Adrenal gland (tissue), 12 donors: Measurements from ENCODE around the gene ST6GALNAC3. TPM values are rescaled to one million over a fixed set of nuclear protein-coding genes. Genes with fewer than 3 reads are reported as not detected.

Experiments used
- DNase-seq, 7 donors: peaks; one replicate each; pipeline ENCODE4 v3.0.0-alpha.2; 2019 to 2020
- H3K27ac ChIP-seq, 5 donors: fragments of 200-600 bp; sonication (generic) in 4 of 5; 1 replicate in 3 of 5; 2 replicates in 2 of 5; pipeline versions ENCODE4 v1.5.1 to v1.8.0; 2016 to 2020; ENCODE audit warnings: mild to moderate bottlenecking in 1 of 5
- H3K27me3 ChIP-seq: fragments of 200-600 bp; 2 replicates; pipeline ENCODE4 v1.8.0; 2021
- H3K36me3 ChIP-seq, 2 donors: fragments of 200-600 bp; replicated peaks in 1 of 2; 1 replicate in 1 of 2; 2 replicates in 1 of 2; pipeline versions ENCODE4 v1.5.1 to v1.8.0; 2018 to 2022
- H3K4me1 ChIP-seq, 2 donors: fragments of 200-600 bp; replicated peaks in 1 of 2; 1 replicate in 1 of 2; 2 replicates in 1 of 2; pipeline versions ENCODE4 v1.5.1 to v1.8.0; 2018 to 2021
- H3K4me3 ChIP-seq, 4 donors: fragments of 200-600 bp; sonication (generic) in 3 of 4; one replicate each; pipeline ENCODE4 v1.5.1; 2016 to 2018
- H3K9me3 ChIP-seq, 3 donors: fragments of 200-600 bp; sonication (generic) in 1 of 3; replicated peaks in 1 of 3; 1 replicate in 2 of 3; 2 replicates in 1 of 3; pipeline versions ENCODE4 v1.5.1 to v1.8.0; 2016 to 2021
- POLR2A ChIP-seq, 2 donors: fragments of 450-650 bp; IDR thresholded peaks; one replicate each; pipeline ENCODE4 v1.6.1; 2017; ENCODE audit warnings: antibody characterized with exemption in 2 of 2, mild to moderate bottlenecking in 2 of 2, moderate library complexity in 1 of 2
- WGBS, 4 donors: extraction: QIAGEN DNeasy Blood & Tissue Kit in 2 of 4; methylation state at CpG; one replicate each; pipeline versions ENCODE4 v1.1.5 to v1.1.7; 2013 to 2017; 5-methylcytosine and 5-hydroxymethylcytosine counted together
- intact Hi-C, 2 donors: fragments of 100-400 bp; cut with DNase I; formaldehyde crosslinking; loops; one replicate each; pipeline versions ENCODE4 v1.14.1 to v1.15.0; 2022 to 2023
- polyA plus RNA-seq, 3 donors: library from polyadenylated mRNA; stranded (reverse); fragments of 200-250 nt in 2 of 3; fragments of 350-450 nt in 1 of 3; fragmentation: Illumina TruSeq in 1 of 3; extraction: RNeasy Lipid Tissue Mini Kit (QIAGEN cat#74804) in 1 of 3; gene quantifications; one replicate each; pipeline ENCODE4 v1.2.3, GENCODE V29; 2013 to 2014
- total RNA-seq, 9 donors: library from RNA; depleted of rRNA in 4 of 9; stranded (reverse); fragments of >200 nt in 4 of 9; fragments of 120-200 nt in 1 of 9; fragmentation: NEBNext Ultra II Directional in 1 of 9; extraction: Animal tissue kit (Norgen Biotek cat#: 25700) in 1 of 9; gene quantifications; one replicate each; pipeline versions ENCODE4 v1.1.0 to v1.2.4, GENCODE V29; 2013 to 2023
- TF ChIP-seq, protein P1 (sequence below), 6 experiments: fragments of 450-650 bp in 4 of 6; fragments of 200-600 bp in 2 of 6; sonication (generic) in 1 of 6; IDR thresholded peaks; 1 replicate in 5 of 6; 2 replicates in 1 of 6; pipeline versions ENCODE4 v1.5.1 to v1.8.0; 2016 to 2021; ENCODE audit warnings: antibody characterized with exemption in 6 of 6, mild to moderate bottlenecking in 2 of 6, moderate library complexity in 1 of 6
- donor health status: healthy with polysubstance abuse.
- donor health status: Bipolar disorder and iron deficiency.
- donor health status: DM: yes; HTN: yes; CAD: no.
- donor health status: DM: no; HTN: no; CAD: no.
- donor health status: DM: no; HTN: no; CAD: no.
- donor health status: DM: yes; HTN: yes; CAD: no.

ST6GALNAC3 gene
- total and polyA plus RNA-seq, 12 donors, result 1.4 to 11.5 (median 5.9) TPM

DNA sequence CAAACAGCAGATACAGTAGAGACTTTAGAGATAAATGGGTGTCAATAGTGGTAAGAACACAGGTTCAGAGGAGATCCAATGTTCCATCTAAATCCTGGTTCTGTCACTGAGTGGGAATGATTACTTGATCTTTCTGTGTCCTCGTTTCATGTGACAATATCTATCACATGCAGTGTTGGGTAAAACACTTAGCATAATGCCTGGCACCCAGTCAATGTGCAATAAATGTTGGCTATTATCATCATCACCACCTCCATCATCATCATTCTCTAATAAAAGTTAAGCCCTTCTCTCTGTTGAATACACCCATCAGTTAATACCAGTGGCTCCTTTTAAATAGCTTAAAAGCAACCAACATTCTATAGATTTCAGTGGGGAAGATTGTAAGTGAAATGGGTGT, 184.7 kb downstream of the ST6GALNAC3 start:
- TF ChIP-seq, protein P1, sequence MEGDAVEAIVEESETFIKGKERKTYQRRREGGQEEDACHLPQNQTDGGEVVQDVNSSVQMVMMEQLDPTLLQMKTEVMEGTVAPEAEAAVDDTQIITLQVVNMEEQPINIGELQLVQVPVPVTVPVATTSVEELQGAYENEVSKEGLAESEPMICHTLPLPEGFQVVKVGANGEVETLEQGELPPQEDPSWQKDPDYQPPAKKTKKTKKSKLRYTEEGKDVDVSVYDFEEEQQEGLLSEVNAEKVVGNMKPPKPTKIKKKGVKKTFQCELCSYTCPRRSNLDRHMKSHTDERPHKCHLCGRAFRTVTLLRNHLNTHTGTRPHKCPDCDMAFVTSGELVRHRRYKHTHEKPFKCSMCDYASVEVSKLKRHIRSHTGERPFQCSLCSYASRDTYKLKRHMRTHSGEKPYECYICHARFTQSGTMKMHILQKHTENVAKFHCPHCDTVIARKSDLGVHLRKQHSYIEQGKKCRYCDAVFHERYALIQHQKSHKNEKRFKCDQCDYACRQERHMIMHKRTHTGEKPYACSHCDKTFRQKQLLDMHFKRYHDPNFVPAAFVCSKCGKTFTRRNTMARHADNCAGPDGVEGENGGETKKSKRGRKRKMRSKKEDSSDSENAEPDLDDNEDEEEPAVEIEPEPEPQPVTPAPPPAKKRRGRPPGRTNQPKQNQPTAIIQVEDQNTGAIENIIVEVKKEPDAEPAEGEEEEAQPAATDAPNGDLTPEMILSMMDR (IDR thresholded peaks at IDR 0.05), result no peak
- TF ChIP-seq POLR2A (IDR thresholded peaks at IDR 0.05), result no peak
- 71 to 86% (median 81%) methylated on average over 1 of the region's 1 CpG for WGBS, 4 donors

DNA sequence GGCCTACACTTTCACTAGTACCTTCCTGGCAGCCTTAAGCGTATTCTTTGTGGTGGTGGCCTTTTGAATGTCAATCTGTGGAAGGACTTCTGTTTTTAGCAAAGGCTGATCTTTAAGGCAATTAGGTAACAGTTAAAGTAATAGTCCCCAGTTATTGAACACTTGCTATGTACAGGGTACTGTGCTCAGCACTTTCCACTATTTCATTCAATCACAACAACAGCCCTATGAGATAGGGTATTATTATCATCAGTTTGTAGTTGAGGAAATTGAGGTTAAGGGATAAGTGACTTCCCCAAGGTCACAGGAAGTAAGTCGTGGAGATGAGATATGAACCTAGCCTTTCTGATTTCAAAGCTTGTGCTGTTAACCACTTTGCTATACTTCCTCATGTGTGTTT, 185.7 kb downstream of the ST6GALNAC3 start:
- Histone ChIP-seq H3K27ac (no peak overlapping the region), H3K36me3 (no peaks in the 10 kb centered on the region), H3K27me3 (no peaks in the 10 kb centered on the region), H3K9me3 (no peaks in the 10 kb centered on the region), H3K4me3 (no peak overlapping the region), H3K4me1 (no peaks in the 10 kb centered on the region)
- TF ChIP-seq POLR2A (IDR thresholded peaks at IDR 0.05), result no peak
- TF ChIP-seq, protein P1 (IDR thresholded peaks at IDR 0.05), result no peak
- 46 to 52% (median 49%) methylated on average over 2 of the region's 2 CpGs for WGBS, 4 donors
- DNase-seq, result no peak
- intact Hi-C loops, result no loop called here

More for the DNA sequence above, 184.7 kb downstream of the ST6GALNAC3 start:
- H3K27me3 ChIP-seq, result no peaks in the 10 kb centered on the region
- DNase-seq, result no peak
- intact Hi-C loops, result no loop called here
- H3K9me3 ChIP-seq, result no peaks in the 10 kb centered on the region
- no peak overlapping the region for H3K4me3 ChIP-seq
- H3K27ac ChIP-seq, result no peak overlapping the region
- no peaks in the 10 kb centered on the region for H3K36me3 ChIP-seq
- H3K4me1 ChIP-seq, result no peaks in the 10 kb centered on the region

DNA sequence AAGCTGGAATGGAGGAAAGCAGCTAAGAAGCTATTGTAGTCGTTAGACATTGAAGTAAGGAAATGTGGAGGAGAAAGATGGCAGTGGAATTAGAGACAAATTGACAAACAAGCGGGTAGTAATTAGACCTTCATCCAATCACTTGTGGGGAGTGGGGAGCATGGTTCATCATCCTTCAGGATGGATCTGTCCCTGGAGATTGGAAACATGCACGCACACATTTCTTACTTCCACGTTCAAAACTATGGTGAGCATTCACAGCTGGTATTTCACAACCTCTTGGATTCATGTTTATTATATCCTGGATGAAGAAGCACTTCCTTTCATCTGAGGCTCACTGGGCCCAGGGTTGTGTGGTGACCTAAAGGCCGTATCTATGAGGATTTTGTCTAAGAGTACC, 188.1 kb downstream of the ST6GALNAC3 start:
- H3K27ac ChIP-seq, result no peak overlapping the region
- H3K27me3 ChIP-seq, result no peaks in the 10 kb centered on the region
- no peak for TF ChIP-seq POLR2A (IDR thresholded peaks at IDR 0.05)
- TF ChIP-seq, protein P1 (IDR thresholded peaks at IDR 0.05), result no peak
- H3K36me3 ChIP-seq, result no peaks in the 10 kb centered on the region
- no peaks in the 10 kb centered on the region for H3K9me3 ChIP-seq
- WGBS, 4 donors, result 74 to 77% (median 76%) methylated on average over 5 of the region's 5 CpGs
- DNase-seq, result no peak
- intact Hi-C loops, result no loop called here
- H3K4me3 ChIP-seq, result no peak overlapping the region
- no peaks in the 10 kb centered on the region for H3K4me1 ChIP-seq

DNA sequence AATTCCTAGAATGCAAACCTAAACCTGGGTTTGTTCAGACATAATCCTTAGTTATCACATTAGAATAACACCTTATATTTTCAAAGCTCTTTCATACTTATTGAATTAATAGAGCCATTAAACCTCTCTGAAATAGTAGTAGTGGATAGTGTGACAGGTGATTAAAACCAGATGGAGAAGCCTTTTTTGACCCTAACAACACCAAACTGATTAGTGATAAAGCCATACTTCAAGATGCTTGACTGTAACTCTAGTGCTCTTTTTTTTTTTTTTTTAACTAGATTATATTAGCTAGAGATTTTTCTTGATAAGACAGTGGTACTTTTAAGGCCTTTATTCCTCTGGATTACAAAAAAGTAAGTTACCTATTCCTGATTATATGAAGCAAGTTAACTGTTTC, 190.1 kb downstream of the ST6GALNAC3 start:
- Histone ChIP-seq H3K4me3 (no peak overlapping the region), H3K27me3 (no peaks in the 10 kb centered on the region), H3K36me3 (no peaks in the 10 kb centered on the region), H3K27ac (no peak overlapping the region), H3K4me1 (no peaks in the 10 kb centered on the region), H3K9me3 (no peaks in the 10 kb centered on the region)
- DNase-seq, result no peak
- intact Hi-C loops, result no loop called here
- TF ChIP-seq, protein P1 (IDR thresholded peaks at IDR 0.05), result no peak
- no peak for TF ChIP-seq POLR2A (IDR thresholded peaks at IDR 0.05)
